HG03558 (cell line): ENCODE results near the gene ALKBH5.
"Not testable (repeated sequence)": the region's sequence is repeated elsewhere in the genome, so short reads cannot be mapped to it uniquely, and the experiment has no call there.

Source experiments
- ATAC-seq: cut with Tn5 transposase; IDR thresholded peaks from one replicate; pipeline ENCODE4 v1.9.1; 2021; ENCODE audit warnings: moderate number of reproducible peaks; ENCODE audit not compliant: unreplicated experiment; ENCODE audit errors: extremely low read depth

Gene ALKBH5

DNA sequence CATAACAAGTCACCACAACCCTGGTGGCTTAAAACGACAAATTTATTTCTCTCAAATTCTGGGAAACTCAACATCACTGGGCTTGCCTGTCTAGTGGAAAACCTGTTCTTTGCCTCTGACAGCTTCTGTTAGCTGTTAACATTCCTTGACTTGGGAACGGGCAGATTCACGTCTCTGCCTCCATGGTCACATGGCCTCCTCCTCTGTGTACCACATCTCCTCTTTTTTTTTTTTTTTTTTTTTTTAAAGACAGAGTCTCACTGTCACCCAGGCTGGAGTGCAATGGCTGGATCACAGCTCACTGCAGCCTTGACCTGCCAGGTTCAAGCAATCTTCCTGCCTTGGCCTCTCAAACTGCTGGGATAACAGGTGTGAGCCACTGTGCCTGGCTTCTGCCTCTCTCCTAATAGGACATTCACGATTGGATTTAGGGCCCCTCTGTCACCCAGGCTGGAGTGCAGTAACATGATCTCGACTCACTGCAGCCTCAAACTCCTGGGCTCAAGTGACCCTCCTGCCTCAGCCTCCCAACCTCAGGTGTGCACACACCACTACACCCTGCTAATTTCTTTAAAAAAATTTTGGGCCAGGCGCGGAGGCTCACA, 30.1 kb downstream of the ALKBH5 start:
- no peak for ATAC-seq

DNA sequence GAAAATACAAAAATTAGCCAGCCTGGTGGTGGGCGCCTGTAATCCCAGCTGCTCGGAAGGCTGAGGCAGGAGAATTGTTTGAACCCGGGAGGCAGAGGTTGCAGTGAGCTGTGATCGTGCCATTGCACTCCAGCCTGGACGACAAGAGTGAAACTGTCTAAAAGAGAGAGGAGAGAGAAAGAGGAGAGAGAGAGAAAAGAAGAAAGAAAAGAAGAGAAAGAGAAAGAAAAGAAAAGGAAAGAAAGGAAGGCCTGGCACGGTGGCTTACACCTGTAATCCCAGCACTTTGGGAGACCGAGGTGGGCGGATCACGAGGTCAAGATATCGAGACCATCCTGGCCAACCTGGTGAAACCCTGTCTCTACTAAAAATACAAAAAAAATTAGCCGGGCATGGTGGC, 33.3 kb downstream of the ALKBH5 start:
- ATAC-seq, result not testable (repeated sequence)

DNA sequence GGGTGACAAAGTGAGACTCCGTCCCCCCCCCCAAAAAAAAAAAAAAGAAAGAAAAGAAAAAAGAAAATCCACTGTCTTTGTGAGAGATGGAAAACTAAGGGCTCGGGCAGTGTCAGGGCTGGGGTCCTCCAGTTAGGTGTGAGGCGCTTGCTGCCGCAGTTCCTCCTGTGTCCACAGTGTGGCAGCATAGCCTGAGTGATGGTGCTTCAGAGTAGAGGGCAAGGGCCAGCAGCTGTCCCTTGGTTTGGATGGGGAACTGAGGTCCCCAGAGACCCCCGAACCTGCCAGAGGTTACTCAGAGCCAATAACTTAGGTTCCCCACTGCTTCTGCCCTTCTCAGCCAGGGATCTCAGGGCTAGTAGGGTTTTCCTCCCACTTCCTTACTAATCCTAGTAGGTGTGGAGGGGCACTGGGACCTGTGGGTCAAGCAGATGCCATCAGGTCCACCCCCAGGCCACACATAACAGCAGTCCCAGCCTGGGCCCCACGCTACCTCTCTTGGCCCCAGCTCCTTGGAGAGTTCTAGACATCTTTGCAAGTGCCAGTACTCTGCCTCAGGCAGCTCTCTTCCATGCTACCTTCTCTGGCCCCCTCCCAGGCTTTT, 33.9 kb downstream of the ALKBH5 start:
- no peak for ATAC-seq

DNA sequence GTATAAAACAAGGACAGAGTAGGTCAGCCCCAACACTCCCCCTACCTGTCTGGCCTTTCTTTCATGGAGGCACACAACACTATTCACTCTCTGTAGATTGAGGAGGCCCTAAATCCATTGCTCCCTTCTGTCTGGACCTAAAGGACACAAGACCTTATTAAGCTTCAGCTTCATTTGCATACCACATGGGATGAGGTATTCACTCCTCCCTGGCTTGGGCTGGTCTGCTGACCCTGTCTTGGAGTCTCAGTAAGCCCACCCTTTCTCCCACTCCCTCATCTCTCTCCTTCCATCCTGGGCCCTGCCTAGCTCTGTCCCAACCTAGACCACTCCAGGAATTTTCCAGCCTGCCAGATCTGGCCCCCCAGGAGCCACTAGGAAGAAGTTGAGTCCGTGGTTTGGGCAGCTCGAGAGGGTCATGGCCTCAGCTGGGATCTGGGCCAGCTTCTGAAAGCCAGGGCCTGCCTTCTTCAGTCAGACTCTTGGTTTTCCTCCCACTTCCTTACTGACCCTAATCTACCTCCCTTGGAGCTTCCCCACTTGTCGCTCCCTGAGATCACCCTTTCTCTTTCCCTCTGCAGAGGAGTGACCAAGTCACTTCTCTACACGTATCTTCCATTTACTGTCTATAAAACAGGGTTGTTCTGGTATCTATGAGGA, 35.3 kb downstream of the ALKBH5 start:
- no peak for ATAC-seq

DNA sequence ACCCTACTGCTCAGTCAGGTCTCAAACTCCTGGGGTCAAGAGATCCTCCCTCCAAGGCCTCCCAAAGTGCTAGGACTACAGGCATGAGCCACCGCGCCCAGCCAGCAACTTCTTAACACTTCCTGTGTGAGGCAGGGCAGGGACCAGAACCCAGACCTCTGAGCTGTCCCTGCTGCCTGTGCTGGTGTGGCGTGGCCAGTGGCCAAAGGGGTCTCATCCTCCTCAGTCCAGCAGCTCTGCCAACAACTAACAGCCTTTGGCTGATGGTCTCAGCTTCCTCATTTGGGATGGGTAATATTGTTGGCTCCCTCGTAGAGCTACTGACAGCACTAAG, 40.4 kb downstream of the ALKBH5 start:
- no peak for ATAC-seq

DNA sequence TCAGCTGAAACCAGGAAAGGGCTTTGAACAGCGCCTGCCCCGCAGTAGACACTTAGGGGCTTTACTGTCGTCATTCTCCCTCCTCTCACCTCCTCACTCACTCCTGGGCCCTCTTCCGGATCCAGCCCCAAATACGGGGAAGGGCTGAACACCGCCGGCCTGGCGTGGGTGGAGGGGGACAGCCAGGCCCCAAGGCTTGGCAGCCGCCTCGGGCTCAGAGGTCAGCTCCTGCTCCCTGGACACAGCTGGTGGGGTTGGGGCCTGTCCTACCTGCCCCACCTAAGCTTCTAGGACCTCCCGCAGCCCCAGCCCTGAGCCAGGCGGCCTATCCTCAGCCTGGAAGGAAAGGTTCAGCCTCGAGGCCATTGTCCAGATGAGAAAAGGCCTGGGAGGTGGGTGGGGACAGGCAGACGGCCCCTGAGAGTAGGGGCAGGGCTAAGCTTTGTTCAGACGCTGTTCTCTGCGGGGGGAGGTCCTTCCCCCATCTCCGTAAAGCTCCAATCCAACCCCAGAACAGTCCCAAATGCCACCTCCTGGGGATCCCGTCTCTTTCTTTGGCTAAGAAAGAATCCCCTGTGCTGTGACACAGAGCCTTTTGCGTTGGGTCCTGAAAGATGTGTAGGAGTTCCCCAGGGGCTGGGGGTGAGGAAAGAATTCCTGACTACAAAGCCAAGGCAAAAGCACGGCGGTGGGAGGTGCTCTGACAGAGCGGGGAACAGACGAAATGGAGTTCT, 40.9 kb downstream of the ALKBH5 start:
- ATAC-seq, result no peak

DNA sequence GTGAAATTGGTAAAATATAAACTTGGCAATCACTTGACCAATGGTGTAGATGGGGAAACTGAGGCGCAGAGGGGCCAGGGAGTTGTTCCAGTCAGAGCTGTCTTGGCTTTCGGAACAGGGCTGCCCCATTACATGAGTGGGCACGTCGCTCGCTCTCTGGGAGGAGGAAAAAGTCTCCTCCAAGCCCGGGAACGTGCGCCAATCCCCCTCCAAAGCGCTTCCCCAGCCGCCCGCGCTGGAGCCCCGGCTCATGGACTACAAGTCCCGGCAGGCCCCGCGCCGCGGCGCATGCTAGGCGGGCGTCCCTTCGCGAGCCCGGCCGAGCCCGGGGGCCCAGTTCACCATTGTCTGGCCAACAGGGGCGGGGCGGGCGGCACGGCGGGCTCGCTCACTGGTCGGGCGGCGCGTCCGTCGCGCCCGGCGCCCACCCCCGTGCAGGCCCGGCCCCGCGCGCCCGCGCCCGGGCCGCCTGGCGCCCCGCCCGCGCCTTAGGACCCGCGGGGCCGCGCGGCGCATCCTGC, 41.6 kb downstream of the ALKBH5 start, which contains the start of gene LLGL1:
Gene LLGL1 (plus strand): TSS at position 515 of the 521 bp plus-strand sequence. CDS start 48 bp downstream, outside the sequence.
- ATAC-seq, result peak; percentile 79

DNA sequence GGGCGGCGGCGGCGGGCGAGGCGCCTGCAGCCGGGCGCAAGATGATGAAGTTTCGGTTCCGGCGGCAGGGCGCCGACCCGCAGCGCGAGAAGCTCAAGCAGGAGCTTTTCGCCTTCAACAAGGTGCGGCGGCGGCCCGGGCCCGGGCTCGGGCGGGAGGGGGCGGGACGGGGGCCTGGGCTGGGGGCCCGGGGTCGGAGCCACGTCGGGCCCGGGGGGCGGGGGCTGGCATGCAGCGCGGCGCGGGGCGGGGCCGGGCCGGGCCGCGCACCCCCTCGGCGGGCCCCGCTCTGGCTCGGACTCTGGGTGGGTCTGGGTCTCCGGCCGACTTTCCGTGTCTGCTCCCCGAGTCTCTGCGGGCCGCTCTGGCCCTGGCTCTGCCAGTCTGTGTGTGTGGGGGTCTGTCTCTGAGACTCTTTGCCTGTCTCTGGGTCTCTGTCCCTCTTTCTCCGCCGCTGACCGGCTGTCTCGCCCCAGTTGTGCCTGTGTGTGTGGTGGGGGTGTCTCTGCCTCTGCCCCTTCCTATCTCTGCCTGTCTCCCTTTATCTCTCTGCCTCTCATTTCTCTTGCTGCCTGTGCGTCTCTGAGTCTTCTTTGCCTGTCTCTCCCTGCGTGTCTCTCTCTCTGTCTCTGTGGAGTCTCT, 42.1 kb downstream of the ALKBH5 start:
- no peak for ATAC-seq

DNA sequence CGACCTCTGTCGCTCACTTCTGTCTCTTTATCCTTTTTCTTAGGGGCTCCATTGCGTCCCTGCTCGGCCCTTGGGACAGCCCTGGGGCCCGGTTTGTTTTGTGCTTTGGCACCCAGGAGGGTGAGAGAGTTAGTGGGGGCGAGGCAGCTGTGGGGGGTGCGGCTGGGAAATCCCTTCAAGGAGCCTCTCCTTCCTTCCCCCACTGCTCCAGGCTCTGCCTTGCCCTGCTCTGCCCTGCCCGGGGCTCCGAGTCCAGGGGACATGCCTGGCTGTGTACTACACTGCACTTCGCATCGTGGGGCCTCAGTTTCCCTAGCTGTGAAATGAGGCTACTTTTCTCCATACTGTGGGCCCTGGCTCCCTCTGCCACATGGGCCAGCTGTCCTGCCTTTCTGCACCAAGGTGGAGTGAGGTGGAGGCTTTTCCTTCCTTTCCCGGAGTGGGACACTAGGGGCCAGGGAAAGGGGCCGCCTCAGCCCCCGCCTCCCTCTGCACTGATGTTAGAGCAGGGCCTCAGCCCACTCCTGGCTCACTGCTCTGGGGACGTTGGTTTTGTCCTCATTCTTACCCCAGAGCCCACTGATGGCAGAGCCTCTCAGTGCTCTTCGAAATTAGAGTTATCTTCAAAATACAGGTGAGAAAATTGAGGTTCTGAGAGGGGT, 42.8 kb downstream of the ALKBH5 start:
- ATAC-seq, result no peak

DNA sequence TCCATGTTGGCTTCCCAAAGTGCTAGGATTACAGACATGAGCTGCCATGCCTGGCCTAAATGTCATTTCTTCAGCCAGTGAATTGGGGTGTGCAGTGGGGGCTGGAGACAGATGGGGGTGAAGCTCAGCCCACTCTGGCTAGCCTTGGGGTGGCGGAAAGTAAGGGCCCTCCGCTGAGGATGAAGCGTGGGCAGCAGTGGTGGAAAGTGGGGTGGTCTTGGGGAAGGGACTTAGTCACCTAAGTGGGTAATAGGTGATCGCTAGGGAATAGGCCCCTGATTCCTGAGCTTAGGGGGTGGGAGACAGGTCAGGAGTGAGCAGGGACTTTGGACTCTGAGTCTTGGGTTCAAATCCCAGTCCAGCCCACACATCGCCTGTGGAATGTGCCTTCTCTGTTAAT, 44.0 kb downstream of the ALKBH5 start:
- ATAC-seq, result no peak

DNA sequence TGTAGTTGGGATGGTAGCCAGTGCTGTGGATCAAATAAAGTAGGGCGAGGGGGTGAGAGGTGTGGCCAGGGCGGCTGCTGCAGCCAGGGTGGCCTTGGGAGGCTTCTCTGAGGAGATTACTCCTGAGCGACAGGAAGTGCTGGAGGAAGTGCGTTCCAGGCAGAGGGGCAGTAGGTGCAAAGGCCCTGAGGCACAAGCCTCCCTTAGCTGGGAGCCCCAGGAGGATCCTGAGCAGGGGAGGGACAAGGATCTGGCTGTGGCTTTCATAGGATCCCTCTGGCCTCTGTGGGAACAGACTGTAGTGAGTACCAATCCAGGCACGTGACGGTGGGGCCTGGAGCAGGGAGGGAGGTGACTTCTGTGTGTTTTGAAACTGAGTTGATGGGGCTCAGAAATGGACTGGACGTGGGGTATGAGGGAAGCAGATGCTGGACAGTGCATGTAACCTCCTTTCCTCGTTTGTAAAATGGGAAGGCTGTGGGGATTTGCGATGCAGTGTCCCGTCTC, 44.6 kb downstream of the ALKBH5 start:
- ATAC-seq, result no peak

DNA sequence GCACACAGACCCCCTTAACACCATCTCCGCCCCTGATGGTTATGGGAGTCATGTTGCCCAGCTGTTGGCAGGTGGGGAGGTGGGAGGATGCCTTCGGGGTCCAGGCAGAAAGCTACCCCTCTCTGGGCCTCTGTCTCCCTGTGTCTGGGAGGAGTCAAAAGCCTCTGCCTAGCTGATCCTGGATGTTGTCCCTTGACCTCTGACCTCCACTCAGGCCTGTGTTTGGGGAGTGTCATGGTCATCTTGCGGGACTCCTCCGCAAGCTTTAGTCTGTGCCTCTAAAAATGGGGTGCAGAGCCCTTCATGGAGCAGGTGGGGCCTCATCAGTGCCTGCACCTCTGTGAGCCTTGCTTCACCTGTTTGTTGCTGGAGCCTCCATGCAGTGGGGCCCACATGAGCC, 45.6 kb downstream of the ALKBH5 start:
- no peak for ATAC-seq

DNA sequence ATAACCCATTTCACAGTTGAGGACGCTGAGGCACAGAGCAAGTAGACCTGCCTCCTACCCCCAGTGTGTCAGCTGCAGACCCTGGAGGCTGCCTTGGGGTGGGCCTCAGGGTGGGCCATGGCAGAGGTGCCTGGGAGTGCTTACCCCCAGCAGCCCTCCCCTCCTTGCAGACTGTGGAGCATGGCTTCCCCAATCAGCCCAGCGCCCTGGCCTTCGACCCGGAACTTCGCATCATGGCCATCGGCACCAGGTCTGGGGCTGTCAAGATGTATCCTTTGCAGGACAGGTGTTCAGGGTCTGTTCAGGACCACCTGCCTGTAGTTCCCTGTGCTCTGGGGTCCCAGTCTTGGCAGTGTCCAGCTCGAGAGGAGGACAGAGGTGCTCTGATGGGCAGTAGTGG, 46.1 kb downstream of the ALKBH5 start:
- no peak for ATAC-seq

DNA sequence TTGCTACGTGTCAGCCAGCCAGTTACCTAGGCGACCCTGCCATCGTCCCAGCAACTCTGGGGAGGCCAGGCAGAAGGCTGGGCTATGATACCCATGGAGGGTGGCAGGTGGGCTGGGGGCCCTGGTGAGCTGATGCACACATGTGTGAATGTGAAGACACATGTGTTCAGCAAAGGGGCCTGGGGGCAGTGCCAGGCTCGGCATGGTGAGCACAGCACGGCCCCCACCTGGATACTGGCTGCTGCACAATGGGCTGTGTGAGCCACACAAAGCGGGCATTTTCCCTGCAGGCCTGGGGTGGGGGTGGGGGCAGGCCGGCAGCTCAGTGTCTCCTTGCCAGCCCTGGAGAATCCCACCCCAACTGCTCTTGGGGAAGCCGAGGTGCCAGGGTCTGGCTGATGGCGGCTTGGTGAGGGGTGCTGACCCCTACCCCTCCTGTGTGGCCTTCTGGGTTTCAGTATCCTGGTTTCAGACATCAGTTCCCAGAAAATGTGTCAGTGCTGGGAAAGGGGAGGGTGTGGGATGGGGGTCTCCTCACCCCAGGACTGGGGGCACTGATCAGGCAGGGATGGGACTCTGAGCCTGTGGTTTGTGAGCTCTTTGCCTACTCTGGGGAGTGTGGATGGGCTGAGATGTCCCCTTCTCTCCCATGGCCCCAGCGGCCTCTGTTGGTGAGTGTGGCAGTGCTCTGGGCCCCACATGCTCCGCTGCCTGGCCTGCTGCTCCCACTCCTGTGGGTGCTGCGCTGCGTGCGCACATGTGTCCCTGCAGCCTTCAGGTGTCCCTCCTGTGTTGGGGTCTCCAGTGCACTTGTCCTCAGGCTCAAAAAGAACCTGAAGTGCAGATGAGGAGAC, 46.9 kb downstream of the ALKBH5 start:
- ATAC-seq, result no peak

DNA sequence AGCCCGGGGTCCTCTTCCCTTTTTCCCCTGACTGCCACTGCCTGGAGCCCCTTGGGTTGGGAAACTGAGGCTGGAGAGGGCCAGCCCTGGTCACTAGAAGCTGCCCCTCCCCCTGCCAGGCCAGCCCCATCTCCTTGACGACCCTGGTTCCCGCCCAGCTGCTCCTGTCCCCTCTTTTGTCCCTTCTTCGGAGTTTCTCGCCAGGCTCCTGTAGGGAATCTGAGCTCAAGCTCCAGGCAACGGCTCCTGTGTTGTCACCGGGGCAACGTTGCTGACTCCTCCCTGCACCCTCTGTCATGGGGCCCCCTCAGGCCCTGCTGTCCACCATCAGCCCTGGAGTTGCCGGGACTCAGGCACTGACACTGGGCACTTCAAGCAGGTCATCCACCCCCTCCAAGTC, 47.5 kb downstream of the ALKBH5 start:
- ATAC-seq, result no peak

DNA sequence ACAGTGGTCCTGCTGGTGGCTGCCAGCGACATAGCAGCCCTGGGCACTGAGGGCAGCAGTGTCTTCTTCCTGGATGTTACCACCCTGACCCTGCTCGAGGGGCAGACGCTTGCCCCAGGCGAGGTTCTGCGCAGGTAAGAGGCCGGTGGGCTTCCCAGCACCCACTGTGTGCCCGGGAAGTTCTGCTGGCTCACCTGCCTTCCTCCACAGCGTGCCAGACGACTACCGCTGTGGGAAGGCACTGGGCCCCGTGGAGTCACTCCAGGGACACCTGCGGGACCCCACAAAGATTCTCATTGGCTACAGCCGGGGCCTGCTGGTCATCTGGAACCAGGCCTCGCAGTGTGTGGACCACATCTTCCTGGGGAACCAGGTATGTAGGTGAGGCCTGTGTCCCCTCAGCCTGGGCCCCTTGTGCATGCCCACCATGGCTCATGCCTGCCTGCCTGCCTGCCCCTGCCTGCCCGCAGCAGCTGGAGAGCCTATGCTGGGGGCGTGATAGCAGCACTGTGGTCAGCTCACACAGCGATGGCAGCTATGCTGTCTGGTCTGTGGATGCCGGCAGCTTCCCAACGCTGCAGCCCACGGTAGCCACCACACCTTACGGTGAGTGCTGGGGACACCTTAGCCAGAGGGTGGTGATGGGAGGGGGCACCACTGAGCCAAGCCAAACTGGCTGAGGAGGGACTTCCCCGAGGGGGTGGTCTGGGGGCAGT, 50.3 kb downstream of the ALKBH5 start:
- no peak for ATAC-seq

DNA sequence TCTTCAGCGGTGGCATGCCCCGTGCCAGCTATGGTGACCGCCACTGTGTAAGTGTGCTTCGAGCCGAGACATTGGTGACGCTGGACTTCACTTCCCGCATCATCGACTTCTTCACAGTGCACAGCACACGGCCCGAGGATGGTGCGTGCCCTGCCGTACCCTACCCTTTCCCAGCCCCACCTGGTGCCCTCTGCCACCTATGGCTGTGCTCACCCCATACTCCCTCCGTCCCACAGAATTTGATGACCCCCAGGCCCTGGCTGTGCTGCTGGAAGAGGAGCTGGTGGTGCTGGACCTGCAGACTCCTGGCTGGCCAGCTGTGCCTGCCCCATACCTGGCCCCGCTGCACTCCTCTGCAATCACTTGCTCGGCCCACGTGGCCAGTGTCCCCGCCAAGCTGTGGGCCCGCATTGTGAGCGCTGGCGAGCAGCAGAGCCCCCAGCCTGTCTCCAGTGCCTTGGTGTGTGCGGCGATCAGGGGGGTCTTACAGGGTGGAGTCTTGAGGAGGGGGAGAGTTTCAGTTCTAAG, 51.3 kb downstream of the ALKBH5 start:
- no peak for ATAC-seq

DNA sequence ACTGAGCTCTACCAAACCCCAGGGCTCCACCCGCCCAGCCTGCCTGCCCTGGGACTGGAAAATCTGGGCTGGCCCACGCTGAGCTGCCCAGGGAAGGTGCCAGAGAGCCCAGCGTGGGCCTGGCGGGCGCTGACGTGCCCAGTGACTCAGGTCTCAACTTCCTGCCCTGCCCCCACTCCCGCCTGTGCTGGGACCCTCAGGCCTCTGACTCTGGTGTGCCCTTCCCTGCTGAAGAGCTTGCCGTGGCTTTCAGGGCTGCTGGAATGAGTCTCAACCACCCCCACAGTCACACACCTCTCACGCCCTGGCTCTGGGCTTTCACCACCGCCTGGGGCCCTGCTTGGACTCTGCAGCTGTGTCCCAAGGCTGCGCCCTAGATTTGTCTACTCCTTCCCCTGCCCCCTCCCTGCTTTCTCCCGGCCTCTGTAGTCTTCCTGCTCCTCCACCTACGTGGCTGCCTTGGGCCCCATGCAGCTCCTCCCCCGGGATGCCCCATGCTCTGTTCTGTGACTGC, 52.2 kb downstream of the ALKBH5 start:
- no peak for ATAC-seq
